A673 (cell line): Measurements from ENCODE around the gene CCL25. TPM values are rescaled to one million over a fixed set of nuclear protein-coding genes. Genes with fewer than 3 reads are reported as not detected.

Experiments
- BruUV-seq: library from RNA; stranded (reverse); fragments of 400-500 nt; replicated peaks from 2 replicates; lab custom pipeline; 2021; lab: Mats Ljungman, UMichigan
- CTCF ChIA-PET: fragments of 300-600 bp; sonication (Branson Sonifier 250); formaldehyde crosslinking; loops from one replicate; lab custom pipeline; 2022; ENCODE audit warnings: antibody characterized with exemption; lab: Charles Lee
- POLR2A ChIA-PET: fragments of 300-600 bp; sonication (Branson Sonifier 250); formaldehyde crosslinking; loops from one replicate; lab custom pipeline; 2022; ENCODE audit warnings: antibody characterized with exemption; ENCODE audit not compliant: low non-redundant PET; lab: Charles Lee
- DNase-seq: peaks from one replicate; pipeline ENCODE4 v3.0.0-alpha.2; 2015; ENCODE audit warnings: low spot score
- H3K27ac ChIP-seq: fragments of 200-600 bp; sonication (generic); 2 replicates; pipeline ENCODE4 v1.5.1; 2016; ENCODE audit warnings: mixed run types, low read depth, mild to moderate bottlenecking, mixed read lengths, antibody characterized with exemption, low read length; ENCODE audit not compliant: poor library complexity, severe bottlenecking
- H3K27me3 ChIP-seq: fragments of 200-600 bp; sonication (generic); replicated peaks from 2 replicates; pipeline ENCODE4 v1.6.1; 2017; ENCODE audit warnings: mixed run types, low read depth, mild to moderate bottlenecking, mixed read lengths, antibody characterized with exemption, low read length; ENCODE audit not compliant: insufficient read depth, poor library complexity
- H3K36me3 ChIP-seq: fragments of 200-600 bp; sonication (generic); 2 replicates; pipeline ENCODE4 v1.6.1; 2016; ENCODE audit warnings: mixed run types, mild to moderate bottlenecking, mixed read lengths, antibody characterized with exemption, low read length; ENCODE audit not compliant: insufficient read depth, poor library complexity, severe bottlenecking
- H3K4me1 ChIP-seq: fragments of 200-600 bp; sonication (generic); 2 replicates; pipeline ENCODE4 v1.6.1; 2017; ENCODE audit warnings: mixed run types, mild to moderate bottlenecking, mixed read lengths, antibody characterized with exemption, low read length; ENCODE audit not compliant: insufficient read depth, poor library complexity, severe bottlenecking
- H3K4me3 ChIP-seq: fragments of 200-600 bp; sonication (generic); 2 replicates; pipeline ENCODE4 v1.5.1; 2016; ENCODE audit warnings: low read depth, mixed run types, mild to moderate bottlenecking, mixed read lengths, low read length; ENCODE audit not compliant: poor library complexity, severe bottlenecking
- H3K9me3 ChIP-seq: fragments of 200-600 bp; sonication (generic); 2 replicates; pipeline ENCODE4 v1.6.1; 2016; ENCODE audit warnings: mixed run types, low read depth, mild to moderate bottlenecking, mixed read lengths, antibody characterized with exemption, low read length; ENCODE audit not compliant: poor library complexity, severe bottlenecking
- CTCF ChIP-seq: fragments of 300-800, 200-600 bp; sonication (generic); conservative IDR thresholded peaks from 2 replicates; pipeline ENCODE4 v1.5.1; 2017; ENCODE audit warnings: low read depth, mild to moderate bottlenecking, antibody characterized with exemption, low read length, moderate library complexity, mixed read lengths
- EZH2 ChIP-seq: fragments of 200-600 bp; sonication (generic); IDR thresholded peaks from 2 replicates; pipeline ENCODE4 v1.6.1; 2017; ENCODE audit warnings: borderline replicate concordance, low read depth, mild to moderate bottlenecking, mixed read lengths, antibody characterized with exemption, low read length; ENCODE audit not compliant: poor library complexity, severe bottlenecking
- intact Hi-C: fragments of 100-400 bp; cut with micrococcal nuclease; formaldehyde crosslinking; loops from one replicate; pipeline ENCODE4 v1.10.0; 2022; ENCODE audit not compliant: unreplicated experiment
- total RNA-seq: library from RNA; stranded (reverse); gene quantifications from 2 replicates; pipeline ENCODE4 v1.2.3, GENCODE V29; 2021

The CCL25 gene
- total RNA-seq, 1 experiment from 2014 or later: not detected

- Histone ChIP-seq H3K27ac (no peak overlapping the region), H3K36me3 (no peaks in the 10 kb centered on the region), H3K27me3 (no peaks in the 10 kb centered on the region), H3K4me3 (no peak overlapping the region), H3K9me3 (no peaks in the 10 kb centered on the region), H3K4me1 (no peaks in the 10 kb centered on the region)
- DNase-seq: no peak
- ChIA-PET CTCF (no interaction called here), POLR2A (no interaction called here)
- intact Hi-C loops: no loop called here
- BruUV-seq: no TSS peak
- no peak for TF ChIP-seq EZH2
- no peak for TF ChIP-seq CTCF
These were observed 52.9 kb downstream of the CCL25 start for GRCh38 chr19:8105471-8105870.

- no peak overlapping the region for H3K27ac ChIP-seq
- ChIA-PET CTCF (no interaction called here), POLR2A (no interaction called here)
- intact Hi-C loops: no loop called here
- H3K9me3 ChIP-seq: no peaks in the 10 kb centered on the region
- H3K36me3 ChIP-seq: no peaks in the 10 kb centered on the region
- TF ChIP-seq CTCF: no peak
- TF ChIP-seq EZH2: no peak
- H3K4me3 ChIP-seq: no peak overlapping the region
- no peaks in the 10 kb centered on the region for H3K27me3 ChIP-seq
- H3K4me1 ChIP-seq: no peaks in the 10 kb centered on the region
- no peak for DNase-seq
- BruUV-seq: no TSS peak
These were observed 54.8 kb downstream of the CCL25 start for GRCh38 chr19:8107301-8107903.

GRCh38 chr19:8108560-8109445 lies 56.2 kb downstream of the CCL25 start:
- H3K27ac ChIP-seq: no peak overlapping the region
- TF ChIP-seq CTCF: no peak
- TF ChIP-seq EZH2: no peak
- POLR2A ChIA-PET: no interaction called here
- CTCF ChIA-PET: no interaction called here
- intact Hi-C loops: no loop called here
- no TSS peak for BruUV-seq
- no peaks in the 10 kb centered on the region for H3K9me3 ChIP-seq
- no peaks in the 10 kb centered on the region for H3K27me3 ChIP-seq
- H3K4me3 ChIP-seq: no peak overlapping the region
- no peaks in the 10 kb centered on the region for H3K4me1 ChIP-seq
- DNase-seq: no peak
- no peaks in the 10 kb centered on the region for H3K36me3 ChIP-seq
